Stimulated activated CD8-positive, alpha-beta memory T cell treated with anti-CD3 and anti-CD28 coated beads, Interleukin-7, amount 100 ng/mL, for 4 hours (primary cell): Measurements from ENCODE around the gene SSTR3.
"Not testable (repeated sequence)": the region's sequence is repeated elsewhere in the genome, so short reads cannot be mapped to it uniquely, and the experiment has no call there.

ENCODE experiments used
- DNase-seq, 2 donors: peaks; one replicate each; pipeline ENCODE4 v3.0.0-alpha.2; 2020; ENCODE audit warnings: low read depth in 2 of 2

Gene SSTR3

DNA sequence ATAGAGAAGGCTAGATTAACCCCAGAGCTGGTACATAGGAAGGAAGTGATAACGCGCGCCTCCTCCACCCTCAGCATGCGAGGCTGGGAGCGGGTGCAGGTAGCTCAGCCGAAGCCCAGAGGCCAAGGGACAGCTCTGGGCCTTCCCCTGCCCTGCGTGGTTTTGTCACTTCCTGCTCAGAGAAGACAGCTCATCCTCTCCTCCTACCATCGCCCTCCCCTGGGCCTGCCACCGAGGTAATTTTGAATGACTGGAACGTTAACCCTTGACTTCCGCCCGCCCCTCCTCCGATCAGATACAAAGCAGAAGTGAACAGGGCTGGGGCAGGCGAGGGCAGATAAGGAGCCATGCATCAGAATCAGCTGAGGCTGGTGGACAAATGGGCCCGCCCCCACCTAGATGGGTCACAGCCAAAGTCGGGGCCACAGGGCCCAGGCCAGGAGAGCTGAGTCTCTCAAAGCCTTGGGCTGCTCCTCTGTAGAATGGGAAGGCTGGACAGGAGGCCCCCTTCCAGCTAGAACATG, 30.2 kb upstream of the SSTR3 start:
- DNase-seq, result peak; percentile 91 to 92

DNA sequence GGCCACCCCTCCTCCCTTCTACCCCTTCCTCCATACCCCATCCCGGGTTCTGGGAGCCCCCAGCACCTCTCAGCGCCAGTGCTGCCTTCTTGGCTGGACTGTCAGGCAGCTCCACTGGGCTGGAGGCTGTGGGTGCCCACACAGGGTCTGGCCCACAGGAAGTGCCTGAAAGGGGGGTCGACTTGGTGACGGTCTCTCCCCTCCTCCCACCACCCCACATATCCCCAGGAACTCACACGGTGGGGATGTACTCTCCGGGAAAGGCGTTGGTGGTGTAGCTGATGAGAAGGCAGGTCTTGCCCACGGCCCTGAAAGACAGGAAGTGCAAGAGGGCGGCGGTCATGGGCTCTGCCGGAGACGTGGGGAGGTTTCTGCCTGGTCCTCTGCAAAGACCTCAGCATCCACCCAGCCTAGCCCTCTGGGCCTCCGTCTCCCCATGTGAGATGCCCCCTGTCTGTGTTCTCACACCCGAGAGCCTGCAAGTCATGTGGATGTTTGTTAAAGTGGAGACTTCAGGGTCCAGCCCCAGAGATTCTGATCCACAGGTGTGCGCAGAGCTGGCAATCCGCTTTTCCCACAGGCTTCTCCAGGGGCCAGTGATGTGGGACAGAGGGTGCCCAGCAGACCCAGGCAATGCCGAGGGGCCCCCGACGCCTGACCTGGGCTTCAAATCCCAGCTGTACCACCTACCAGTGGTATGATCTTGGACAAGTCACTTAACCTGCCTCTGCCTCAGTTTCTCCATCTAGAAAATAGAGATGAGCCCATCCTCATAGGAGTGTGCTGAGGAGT, 29.3 kb upstream of the SSTR3 start:
- DNase-seq, result peak in 1 of 2 donors; percentile 52

GRCh38 chr22:37240941-37241320, 28.7 kb upstream of the SSTR3 start:
- no peak for DNase-seq

DNA sequence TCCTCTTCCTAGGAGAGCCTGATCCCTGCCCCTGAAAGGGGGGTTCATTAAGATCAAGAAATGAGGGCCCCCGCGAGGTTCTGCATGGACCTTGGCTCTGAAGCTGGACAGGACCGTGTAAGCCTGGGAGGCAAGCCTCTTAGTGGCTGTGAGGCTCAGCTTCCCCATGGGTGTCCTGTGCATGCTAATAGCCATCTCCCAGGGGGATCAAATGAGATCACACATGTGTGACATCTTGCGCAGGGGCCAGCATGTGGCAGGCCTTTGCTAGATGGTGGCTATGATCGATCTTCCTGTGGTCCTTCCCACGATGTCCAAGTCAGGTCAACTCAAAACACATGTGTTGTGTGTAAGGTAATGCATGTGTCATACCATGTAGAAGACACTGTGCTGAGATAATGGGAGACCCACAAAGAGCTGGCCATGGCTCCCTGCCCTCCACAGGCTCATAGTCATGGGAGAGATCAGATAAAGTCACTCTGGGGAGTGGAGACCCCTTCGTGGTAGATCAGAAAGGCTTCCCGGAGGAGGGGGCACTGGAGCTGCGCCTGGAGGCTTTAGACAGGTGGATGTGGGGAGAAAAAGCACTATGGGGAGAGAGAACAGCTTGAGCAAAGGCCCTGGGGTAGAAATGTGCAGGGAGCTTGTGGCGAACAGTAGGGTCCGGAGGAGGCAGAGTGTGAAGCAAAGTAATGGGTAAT, 28.1 kb upstream of the SSTR3 start:
- DNase-seq, result no peak

DNA sequence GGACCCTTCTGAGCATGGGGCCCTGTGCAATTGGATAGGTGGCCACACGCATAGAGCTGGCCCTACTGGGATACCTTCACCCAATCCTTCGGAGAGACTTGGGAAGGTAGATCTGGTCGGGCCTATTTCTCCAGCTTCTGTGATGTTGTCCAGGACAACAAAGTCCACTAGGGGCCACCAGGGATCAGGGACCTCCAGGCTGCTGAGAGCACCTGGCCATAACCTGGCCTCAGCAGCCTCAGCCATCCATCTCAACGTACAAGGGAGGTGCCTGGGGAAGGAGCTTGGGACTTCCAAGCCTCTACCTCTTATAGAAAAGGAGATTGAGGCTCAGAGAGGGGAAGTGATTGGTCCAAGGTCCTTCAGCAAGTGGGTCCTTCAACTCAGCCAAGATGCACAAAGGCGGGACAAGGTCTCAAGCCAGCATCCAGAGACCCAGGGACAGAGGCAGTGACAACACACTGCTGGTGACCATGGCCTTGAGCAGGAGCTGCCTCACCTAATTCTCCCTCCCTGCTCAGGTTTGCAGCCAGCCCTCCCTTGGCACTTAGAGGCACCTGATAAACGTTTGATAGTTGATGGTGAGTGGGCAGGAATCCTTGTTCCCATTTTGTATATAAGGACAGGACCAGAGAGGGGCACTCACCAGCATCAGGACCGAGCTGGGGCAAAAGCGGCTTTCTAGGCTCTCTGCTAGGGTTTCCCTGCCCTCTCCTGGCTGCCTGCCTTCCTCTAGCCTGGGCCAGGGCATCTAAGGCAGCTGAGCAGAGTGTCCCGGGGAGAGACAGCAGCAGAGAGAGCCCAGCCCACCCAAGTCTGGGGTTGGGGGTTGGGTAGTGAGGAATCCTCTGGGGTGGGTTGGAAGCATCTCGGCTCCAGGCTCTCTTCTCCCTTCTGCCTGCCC, 27.3 kb upstream of the SSTR3 start:
- DNase-seq, result no peak

- DNase-seq, result no peak
These were observed 25.3 kb upstream of the SSTR3 start for GRCh38 chr22:37237371-37238268.

GRCh38 chr22:37235897-37236607, 23.8 kb upstream of the SSTR3 start:
- DNase-seq, result no peak

DNA sequence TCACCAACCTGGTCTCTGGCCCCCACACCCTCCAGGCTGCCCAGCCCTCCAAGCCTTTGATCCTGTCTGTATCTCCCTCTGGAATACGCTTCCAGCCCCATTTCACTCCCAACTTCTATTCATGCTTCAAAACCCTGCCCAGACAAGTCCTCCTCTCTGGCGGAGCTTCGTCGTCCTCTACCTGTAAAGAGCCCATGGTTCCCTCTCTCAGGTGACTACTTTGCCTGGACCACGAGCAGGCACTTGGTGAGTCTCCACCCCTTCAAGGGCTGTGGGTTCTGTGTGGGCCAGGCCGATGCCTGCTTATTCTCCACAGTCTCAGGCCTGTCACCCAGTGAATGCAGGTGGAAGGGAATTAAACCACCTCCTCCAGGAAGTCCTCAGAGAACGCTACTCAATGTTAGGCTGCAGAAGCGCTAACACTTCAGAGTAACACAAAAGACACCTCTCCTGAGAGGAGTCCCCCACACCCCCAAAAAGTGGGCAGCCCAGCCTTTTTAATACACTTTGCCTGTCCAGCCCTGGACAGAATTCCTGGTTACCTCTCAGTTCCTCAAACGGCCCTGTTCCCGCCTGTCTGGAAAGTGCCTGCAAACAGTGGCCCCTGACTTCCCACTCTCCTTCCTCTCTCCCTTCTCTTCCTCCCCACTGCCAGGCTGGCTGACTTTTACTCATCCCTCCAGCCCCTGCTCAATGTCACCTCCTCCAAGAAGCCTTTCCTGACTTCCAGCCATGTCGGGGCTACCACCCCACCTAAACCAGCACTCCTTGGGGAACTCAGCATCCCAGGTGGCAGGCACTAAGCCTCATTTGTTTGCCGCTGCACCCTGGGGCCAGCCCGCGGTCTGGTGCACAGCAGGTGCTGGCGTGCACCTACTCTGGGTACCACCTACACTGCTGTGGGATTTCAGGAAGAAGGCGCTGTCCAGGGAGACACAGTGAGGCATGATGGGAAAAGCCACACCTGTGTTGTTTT, 22.7 kb upstream of the SSTR3 start:
- no peak for DNase-seq

DNA sequence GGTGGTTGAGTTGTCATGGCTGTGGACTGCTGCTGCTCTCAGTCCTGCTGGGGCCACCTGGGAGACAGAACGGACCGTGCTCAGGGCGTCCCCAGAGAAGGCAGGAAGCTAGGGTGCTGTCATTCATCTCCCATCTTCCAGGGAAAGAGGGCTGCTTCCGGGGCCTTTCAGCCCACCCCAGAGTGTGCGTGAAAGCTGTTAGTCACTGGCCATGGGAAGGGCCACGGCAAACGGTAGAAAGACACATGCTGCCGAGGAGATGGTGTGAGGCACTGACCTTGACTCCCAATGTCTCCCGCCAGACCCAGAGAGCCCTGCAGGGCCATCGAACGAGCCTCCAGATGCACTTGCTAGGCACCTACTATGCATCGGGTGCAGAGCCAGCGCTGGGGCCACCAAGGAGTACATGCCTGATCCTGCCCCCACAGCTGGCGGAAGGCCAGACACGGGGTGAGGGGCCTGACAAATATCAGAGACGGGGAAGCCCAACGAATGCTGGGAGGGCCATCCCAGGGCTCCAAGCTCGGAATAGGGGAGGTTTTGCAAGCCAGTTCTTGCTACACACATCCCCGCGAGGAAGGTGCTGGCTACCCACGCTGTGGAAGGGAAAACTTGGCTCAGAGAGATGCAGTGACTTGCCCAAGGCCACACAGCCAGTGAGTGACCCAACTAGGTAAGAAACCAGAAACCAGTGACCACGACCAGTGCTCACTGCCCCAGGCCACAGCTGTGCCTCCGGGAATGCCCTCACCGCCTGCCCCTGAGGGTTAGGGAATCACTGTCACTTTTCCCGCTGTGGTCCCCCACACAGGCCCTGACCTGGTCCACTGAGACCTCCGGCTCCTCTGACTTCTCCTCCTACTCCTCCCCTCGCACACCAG, 21.7 kb upstream of the SSTR3 start:
- DNase-seq, result no peak

DNA sequence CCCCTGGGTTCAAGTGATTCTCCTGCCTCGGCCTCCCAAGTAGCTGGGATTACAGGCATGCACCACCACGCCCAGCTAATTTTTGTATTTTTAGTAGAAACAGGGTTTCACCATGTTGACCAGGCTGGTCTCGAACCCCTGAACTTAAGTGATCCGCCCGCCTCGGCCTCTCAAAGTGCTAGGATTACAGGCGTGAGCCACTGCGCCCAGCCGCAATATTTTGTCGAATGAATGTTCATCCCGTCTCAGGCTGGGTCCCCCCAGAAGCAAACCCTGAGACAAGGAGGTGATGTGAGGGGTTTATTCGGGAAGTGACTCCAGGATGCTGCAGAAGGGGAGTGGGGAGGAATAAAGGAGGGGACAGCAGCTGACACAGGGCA, 21.1 kb upstream of the SSTR3 start:
- not testable (repeated sequence) for DNase-seq

GRCh38 chr22:37232140-37232998, 20.1 kb upstream of the SSTR3 start:
- DNase-seq, result no peak

DNA sequence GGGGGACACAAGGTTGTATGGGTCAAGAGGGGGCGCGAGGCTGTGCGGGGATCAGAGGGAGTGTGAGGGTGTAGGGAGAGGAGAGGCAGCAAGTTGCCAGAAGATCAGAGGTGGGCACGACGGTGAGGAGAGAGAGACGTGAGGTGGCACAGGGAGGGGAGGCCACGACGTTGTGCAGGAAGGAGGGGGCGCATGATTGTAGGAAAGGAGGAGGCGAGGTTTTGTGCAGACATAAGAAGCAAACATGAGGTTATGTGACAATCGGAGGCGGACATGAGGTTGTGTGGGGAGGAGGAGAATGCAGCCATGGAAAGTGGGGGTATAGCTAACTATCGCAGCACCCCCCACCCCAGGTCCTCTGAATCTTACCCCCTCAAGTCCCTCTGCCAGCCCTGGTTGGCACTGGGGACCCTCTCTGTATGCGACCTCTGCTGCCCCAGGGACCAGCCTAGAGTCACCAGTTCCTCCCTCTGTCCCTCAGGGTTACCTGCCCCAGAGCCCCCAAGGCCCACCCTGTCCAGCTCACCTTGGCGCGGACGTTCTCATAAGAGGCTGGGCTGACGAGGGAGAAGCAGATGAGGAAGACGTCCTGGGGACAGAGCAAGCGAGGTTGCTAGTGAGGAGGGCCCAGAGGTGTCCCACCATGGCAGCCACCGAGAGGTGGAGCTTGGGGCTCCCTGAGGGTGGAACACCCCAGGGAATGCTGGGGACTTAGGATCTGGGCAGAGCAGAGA, 19.3 kb upstream of the SSTR3 start:
- peak; percentile 68 to 75 for DNase-seq

DNA sequence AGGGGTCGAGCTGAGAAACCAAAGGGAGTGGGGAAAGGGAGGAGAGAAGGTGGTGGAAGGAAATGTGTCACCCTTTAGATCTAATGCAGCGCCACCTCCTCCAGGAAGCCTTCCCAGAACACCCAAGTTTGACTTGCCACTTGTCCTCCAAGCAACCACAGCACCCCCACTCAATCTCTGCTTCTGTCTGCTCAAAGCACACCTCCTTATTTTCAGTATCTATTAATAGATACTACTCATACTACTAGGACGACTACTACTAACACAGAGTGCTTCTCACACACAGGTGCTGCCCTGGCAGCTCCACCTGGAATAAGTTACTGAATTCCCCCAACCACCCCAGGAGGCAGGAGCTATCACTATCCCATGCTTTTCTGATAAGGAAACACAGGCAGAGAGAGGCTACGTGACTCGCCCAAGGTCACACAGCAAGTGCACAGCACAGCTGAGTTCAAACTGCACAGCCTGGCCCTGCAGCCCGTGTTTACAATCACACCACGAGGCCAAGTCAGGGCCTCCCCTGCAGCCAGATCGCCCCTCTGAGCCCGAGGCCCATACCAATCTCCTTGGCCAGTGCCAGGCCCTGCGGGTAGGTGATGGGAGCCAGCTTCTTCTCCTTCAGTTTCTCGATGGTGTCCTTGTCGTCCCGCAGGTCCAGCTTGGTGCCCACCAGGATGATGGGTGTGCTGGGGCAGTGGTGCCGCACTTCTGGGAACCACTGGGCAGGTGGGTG, 18.6 kb upstream of the SSTR3 start:
- DNase-seq, result peak; percentile 63 to 75

DNA sequence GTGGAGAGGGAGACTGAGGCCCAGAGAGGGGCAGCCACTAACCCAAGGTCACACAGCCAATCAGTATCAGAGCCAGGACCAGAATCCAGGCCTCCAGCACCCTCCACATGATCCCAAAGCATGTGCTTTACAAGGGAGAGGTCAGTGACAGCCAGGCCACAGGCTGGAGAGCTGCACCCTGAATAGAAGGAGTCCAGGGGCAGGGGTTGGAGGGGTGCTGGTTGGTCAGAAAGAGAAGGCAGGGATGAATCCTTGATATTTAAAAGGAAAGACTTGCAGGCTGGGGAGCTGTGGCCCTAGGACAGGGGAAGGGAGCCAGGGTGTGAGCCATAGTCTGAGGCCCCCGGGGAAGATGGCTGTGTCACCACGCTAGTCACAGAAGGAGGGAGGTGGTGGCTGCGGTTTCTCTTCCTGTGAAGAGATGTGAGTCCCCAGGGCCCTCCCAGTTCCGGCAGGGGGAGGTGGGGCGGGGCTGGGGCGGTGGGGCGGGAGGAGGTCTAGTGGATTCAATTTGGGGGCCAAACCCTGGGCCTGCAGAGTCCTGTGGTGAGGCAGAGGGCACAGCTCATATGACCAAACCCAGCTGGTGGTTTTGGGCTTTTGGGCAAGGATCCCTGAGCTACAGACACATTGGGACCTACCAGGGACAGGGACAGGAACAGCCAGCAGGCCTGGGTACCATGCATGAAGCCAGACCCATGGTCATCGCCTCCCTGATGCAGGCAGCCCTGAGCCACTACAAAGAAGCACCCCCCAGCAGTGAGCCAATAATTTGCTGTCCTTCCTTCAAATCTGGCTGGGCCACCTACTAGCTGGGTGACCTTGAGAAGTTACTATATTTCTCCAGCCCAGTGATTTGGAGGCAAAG, 17.8 kb upstream of the SSTR3 start:
- DNase-seq, result peak; percentile 89 to 90
